GM19324 (cell line): ENCODE results near the gene ENTREP1.
"Not testable (repeated sequence)": the region's sequence is repeated elsewhere in the genome, so short reads cannot be mapped to it uniquely, and the experiment has no call there.

Experiments used
- ATAC-seq: cut with Tn5 transposase; IDR thresholded peaks from one replicate; pipeline ENCODE4 v1.9.1; 2021; ENCODE audit warnings: mild to moderate bottlenecking, moderate library complexity; ENCODE audit not compliant: unreplicated experiment, low FRiP score

The ENTREP1 gene

GRCh38 chr9:69440254-69440955 lies 115.4 kb downstream of the ENTREP1 start:
- not testable (repeated sequence) for ATAC-seq
